Right cardiac atrium (tissue), 5 donors: Measurements from ENCODE around the gene DDX1. TPM values are rescaled to one million over a fixed set of nuclear protein-coding genes. Genes with fewer than 3 reads are reported as not detected.
"Not testable (repeated sequence)": the region's sequence is repeated elsewhere in the genome, so short reads cannot be mapped to it uniquely, and the experiment has no call there.

Source experiments
- ATAC-seq, 2 donors: fragments of 200-7000 bp; cut with Tn5 transposase; one replicate each; pipeline versions ENCODE4 v1.8.0 to v1.9.1; 2020; ENCODE audit warnings: moderate library complexity in 2 of 2, mild to moderate bottlenecking in 1 of 2
- DNase-seq, 3 donors: peaks; one replicate each; pipeline ENCODE4 v3.0.0-alpha.2; 2020
- H3K27ac ChIP-seq: one replicate; pipeline ENCODE4 v1.5.1; 2013; ENCODE audit warnings: mild to moderate bottlenecking, low read length, control low read depth, moderate library complexity
- H3K27me3 ChIP-seq: one replicate; pipeline ENCODE4 v1.6.1; 2013; ENCODE audit not compliant: control insufficient read depth, insufficient read depth
- H3K4me1 ChIP-seq: one replicate; pipeline ENCODE4 v1.6.1; 2013; ENCODE audit warnings: low read length; ENCODE audit not compliant: control insufficient read depth, insufficient read depth
- H3K4me3 ChIP-seq: one replicate; pipeline ENCODE4 v1.5.1; 2013; ENCODE audit warnings: low read length, control low read depth
- H3K9me3 ChIP-seq: one replicate; pipeline ENCODE4 v1.6.1; 2013; ENCODE audit warnings: low read length; ENCODE audit not compliant: control insufficient read depth
- WGBS: extraction: QIAGEN DNeasy Blood & Tissue Kit; methylation state at CpG from one replicate; pipeline ENCODE4 v1.1.7; 2013; 5-methylcytosine and 5-hydroxymethylcytosine counted together
- intact Hi-C, 4 donors: fragments of 100-400 bp; cut with DNase I; formaldehyde crosslinking; loops; one replicate each; pipeline versions ENCODE4 v1.11.0 to v1.14.0; 2022 to 2023
- polyA plus RNA-seq: library from polyadenylated mRNA; stranded (reverse); fragments of 200-250 nt; gene quantifications from one replicate; pipeline ENCODE4 v1.2.3, GENCODE V29; 2013
- total RNA-seq, 4 donors: library from RNA; stranded (reverse); fragmentation: NEBNext Ultra II Directional; extraction: Animal tissue kit (Norgen Biotek cat#: 25700); gene quantifications; one replicate each; pipeline ENCODE4 v1.2.1, GENCODE V29; 2021
- donor health status: healthy with polysubstance abuse.
- donor health status: DM: no; HTN: yes; CAD: no.
- donor health status: DM: no; HTN: no; CAD: no.
- donor health status: DM: no; HTN: yes; CAD: no; lungs with severe emphysema.
- donor health status: DM: yes; HTN: yes; CAD: no.

Gene DDX1
- total and polyA plus RNA-seq, 5 donors = 109 to 136 (median 116) TPM

- H3K27me3 ChIP-seq = no peaks in the 10 kb centered on the region
- WGBS = 45% methylated on average over 9 of the region's 9 CpGs
- intact Hi-C loops = no loop called here
- H3K4me1 ChIP-seq = no peaks in the 10 kb centered on the region
- no peak overlapping the region for H3K27ac ChIP-seq
- ATAC-seq (peak; percentile 56 to 72), DNase-seq (peak in 2 of 3 donors; percentile 35 to 74)
- H3K9me3 ChIP-seq = no peaks in the 10 kb centered on the region
- H3K4me3 ChIP-seq = no peak overlapping the region
Observed at GRCh38 chr2:15677141-15677843, 85.6 kb downstream of the DDX1 start.

GRCh38 chr2:15678346-15678745 is 86.7 kb downstream of the DDX1 start:
- ATAC-seq = no peak
- no peak overlapping the region for H3K27ac ChIP-seq
- H3K4me1 ChIP-seq = no peaks in the 10 kb centered on the region
- H3K27me3 ChIP-seq = no peaks in the 10 kb centered on the region
- WGBS = 90% methylated on average over 5 of the region's 5 CpGs
- no peaks in the 10 kb centered on the region for H3K9me3 ChIP-seq
- H3K4me3 ChIP-seq = no peak overlapping the region
- no peak for DNase-seq
- intact Hi-C loops = no loop called here

GRCh38 chr2:15678909-15679308 is 87.2 kb downstream of the DDX1 start:
- Histone ChIP-seq H3K27ac (no peak overlapping the region), H3K9me3 (no peaks in the 10 kb centered on the region), H3K4me3 (no peak overlapping the region), H3K4me1 (no peaks in the 10 kb centered on the region), H3K27me3 (no peaks in the 10 kb centered on the region)
- DNase-seq = no peak
- intact Hi-C loops = no loop called here
- WGBS = 89% methylated on average over 2 of the region's 2 CpGs
- ATAC-seq = no peak

GRCh38 chr2:15679386-15679924 is 87.8 kb downstream of the DDX1 start:
- intact Hi-C loops = no loop called here

GRCh38 chr2:15680132-15680531 is 88.5 kb downstream of the DDX1 start:
- ATAC-seq, H3K27ac ChIP-seq, intact Hi-C loops, H3K9me3 ChIP-seq, H3K4me3 ChIP-seq, DNase-seq, H3K27me3 ChIP-seq, H3K4me1 ChIP-seq: not testable (repeated sequence)
- WGBS = 94% methylated on average over 29 of the region's 33 CpGs

More at GRCh38 chr2:15679386-15679924, 87.8 kb downstream of the DDX1 start:
- WGBS = 97% methylated on average over 3 of the region's 3 CpGs
- Histone ChIP-seq H3K4me3 (no peak overlapping the region), H3K27ac (no peak overlapping the region), H3K4me1 (no peaks in the 10 kb centered on the region), H3K9me3 (no peaks in the 10 kb centered on the region), H3K27me3 (no peaks in the 10 kb centered on the region)
- DNase-seq = no peak
- ATAC-seq = no peak

Other genes starting within 250 kb of the DDX1 start
- 10 to 100 TPM; 50.0 to 59.4 (median 53.4) TPM for gene NBAS, start 30.5 kb upstream of the DDX1 start, total RNA-seq
- 22.4 TPM for gene NBAS, start 30.5 kb upstream of the DDX1 start, polyA plus RNA-seq